Ovary (tissue), 3 donors: ENCODE data around the gene SLC1A1.

Experiments
- CTCF ChIP-seq, 3 donors: fragments of 450-650 bp in 2 of 3; fragments of 200-600 bp in 1 of 3; IDR thresholded peaks; one replicate each; pipeline versions ENCODE4 v1.5.1 to v1.8.0; 2016 to 2022; ENCODE audit warnings: antibody characterized with exemption in 3 of 3, mild to moderate bottlenecking in 1 of 3
- EP300 ChIP-seq: sonication (generic); formaldehyde crosslinking; IDR thresholded peaks from one replicate; pipeline ENCODE4 v1.6.1; 2017; ENCODE audit warnings: antibody characterized with exemption
- POLR2A ChIP-seq: fragments of 450-650 bp; IDR thresholded peaks from one replicate; pipeline ENCODE4 v1.6.1; 2017; ENCODE audit warnings: antibody characterized with exemption, mild to moderate bottlenecking, moderate library complexity
- donor health status: DM: no; HTN: no; CAD: no.

- no peak for TF ChIP-seq CTCF (IDR thresholded peaks at IDR 0.05)
- TF ChIP-seq POLR2A = no peak
- no peak for TF ChIP-seq EP300
Measured at GRCh38 chr9:4463824-4464223, 26.4 kb upstream of the SLC1A1 start.
